T-helper 2 cell treated with Interferon-gamma antibody and Interleukin-4, amounts not matched to agents 5 μg/mL and 100 μg/mL, for 36 hours (primary cell): ENCODE data around the gene NPAT.

Experiments used
- DNase-seq: peaks from one replicate; pipeline ENCODE4 v3.0.0; 2021; ENCODE audit warnings: low spot score
- H3K27ac Mint-ChIP-seq: one replicate; pipeline ENCODE4 v1.8.0; 2021; ENCODE audit warnings: mild to moderate bottlenecking, mixed read lengths
- H3K27me3 Mint-ChIP-seq: one replicate; pipeline ENCODE4 v1.8.0; 2021; ENCODE audit warnings: low read depth, mixed read lengths
- H3K36me3 Mint-ChIP-seq: one replicate; pipeline ENCODE4 v1.8.0; 2021; ENCODE audit warnings: low read depth, mixed read lengths
- H3K4me1 Mint-ChIP-seq: one replicate; pipeline ENCODE4 v1.8.0; 2021; ENCODE audit warnings: low read depth, mixed read lengths
- H3K4me3 Mint-ChIP-seq: one replicate; pipeline ENCODE4 v1.8.0; 2022; ENCODE audit warnings: mild to moderate bottlenecking, moderate library complexity, mixed read lengths
- H3K9me3 Mint-ChIP-seq: one replicate; pipeline ENCODE4 v1.8.0; 2021; ENCODE audit warnings: mixed read lengths

The NPAT gene

GRCh38 chr11:108222574-108223347 is at the start of gene NPAT, which contains the start of gene ATM:
NPAT (minus strand) TSS chr11:108222638; CDS start chr11:108222536, 102 bp downstream.
ATM (plus strand) TSS chr11:108223067; CDS start chr11:108227625, 4,558 bp downstream.
- Mint-ChIP-seq H3K4me1 (peaks cover 48% of the 10 kb centered on the region), H3K27me3 (no peaks in the 10 kb centered on the region), H3K9me3 (no peaks in the 10 kb centered on the region), H3K4me3 (no peak within 1 kb of the TSS), H3K27ac (no peak within 1 kb of the TSS), H3K36me3 (peaks cover 40% of the 10 kb centered on the region)
- DNase-seq, result peak; percentile 99

GRCh38 chr11:108269583-108269982 is 47.1 kb upstream of the NPAT start:
- H3K36me3 Mint-ChIP-seq, result peaks cover 57% of the 10 kb centered on the region

GRCh38 chr11:108253176-108253575 is 30.7 kb upstream of the NPAT start:
- H3K36me3 Mint-ChIP-seq, result peaks cover 73% of the 10 kb centered on the region
- H3K4me3 Mint-ChIP-seq, result no peak overlapping the region
- H3K4me1 Mint-ChIP-seq, result peaks cover 10% of the 10 kb centered on the region
- no peak for DNase-seq
- H3K9me3 Mint-ChIP-seq, result no peaks in the 10 kb centered on the region
- no peaks in the 10 kb centered on the region for H3K27me3 Mint-ChIP-seq
- no peak overlapping the region for H3K27ac Mint-ChIP-seq

More at GRCh38 chr11:108269583-108269982, 47.1 kb upstream of the NPAT start:
- H3K27ac Mint-ChIP-seq, result no peak overlapping the region
- H3K27me3 Mint-ChIP-seq, result no peaks in the 10 kb centered on the region
- H3K4me1 Mint-ChIP-seq, result peaks cover under 1% of the 10 kb centered on the region
- DNase-seq, result no peak
- no peak overlapping the region for H3K4me3 Mint-ChIP-seq
- peaks cover 7% of the 10 kb centered on the region for H3K9me3 Mint-ChIP-seq

GRCh38 chr11:108246885-108247284 is 24.4 kb upstream of the NPAT start:
- H3K4me3 Mint-ChIP-seq, result no peak overlapping the region
- H3K27me3 Mint-ChIP-seq, result no peaks in the 10 kb centered on the region
- no peak overlapping the region for H3K27ac Mint-ChIP-seq
- H3K4me1 Mint-ChIP-seq, result peaks cover 21% of the 10 kb centered on the region
- peaks cover 63% of the 10 kb centered on the region for H3K36me3 Mint-ChIP-seq
- DNase-seq, result no peak
- H3K9me3 Mint-ChIP-seq, result no peaks in the 10 kb centered on the region

- Mint-ChIP-seq H3K9me3 (no peaks in the 10 kb centered on the region), H3K27me3 (no peaks in the 10 kb centered on the region), H3K27ac (no peak overlapping the region), H3K36me3 (peaks cover 65% of the 10 kb centered on the region), H3K4me3 (no peak overlapping the region), H3K4me1 (peaks cover 26% of the 10 kb centered on the region)
- DNase-seq, result no peak
These were observed 23.9 kb upstream of the NPAT start for GRCh38 chr11:108246308-108246707.

GRCh38 chr11:108242422-108242821 is 20.0 kb upstream of the NPAT start:
- DNase-seq, result no peak
- Mint-ChIP-seq H3K36me3 (peaks cover 66% of the 10 kb centered on the region), H3K27me3 (no peaks in the 10 kb centered on the region), H3K4me1 (peaks cover 43% of the 10 kb centered on the region), H3K9me3 (peaks cover 7% of the 10 kb centered on the region), H3K27ac (peak overlapping the region; percentile 37), H3K4me3 (peak overlapping the region; percentile 1)

GRCh38 chr11:108241330-108242037 is 19.0 kb upstream of the NPAT start:
- H3K27ac Mint-ChIP-seq, result peak overlapping the region; percentile 57
- H3K4me1 Mint-ChIP-seq, result peaks cover 51% of the 10 kb centered on the region
- peak; percentile 36 for DNase-seq
- H3K4me3 Mint-ChIP-seq, result peak overlapping the region; percentile 46
- peaks cover 66% of the 10 kb centered on the region for H3K36me3 Mint-ChIP-seq
- peaks cover 7% of the 10 kb centered on the region for H3K9me3 Mint-ChIP-seq
- H3K27me3 Mint-ChIP-seq, result no peaks in the 10 kb centered on the region

GRCh38 chr11:108239076-108239475 is 16.6 kb upstream of the NPAT start:
- H3K27ac Mint-ChIP-seq, result peak overlapping the region; percentile 48
- peak overlapping the region; percentile 49 for H3K4me3 Mint-ChIP-seq
- peaks cover 7% of the 10 kb centered on the region for H3K9me3 Mint-ChIP-seq
- H3K4me1 Mint-ChIP-seq, result peaks cover 64% of the 10 kb centered on the region
- no peaks in the 10 kb centered on the region for H3K27me3 Mint-ChIP-seq
- no peak for DNase-seq
- H3K36me3 Mint-ChIP-seq, result peaks cover 68% of the 10 kb centered on the region

- Mint-ChIP-seq H3K4me3 (peak overlapping the region; percentile 77), H3K4me1 (peaks cover 56% of the 10 kb centered on the region), H3K27ac (peak overlapping the region; percentile 93), H3K9me3 (peaks cover 7% of the 10 kb centered on the region), H3K36me3 (peaks cover 69% of the 10 kb centered on the region), H3K27me3 (no peaks in the 10 kb centered on the region)
- DNase-seq, result no peak
These were observed 14.6 kb upstream of the NPAT start for GRCh38 chr11:108237058-108237481.

GRCh38 chr11:108235633-108236032 is 13.2 kb upstream of the NPAT start:
- no peaks in the 10 kb centered on the region for H3K27me3 Mint-ChIP-seq
- H3K9me3 Mint-ChIP-seq, result peaks cover 7% of the 10 kb centered on the region
- peak overlapping the region; percentile 93 for H3K27ac Mint-ChIP-seq
- peak overlapping the region; percentile 77 for H3K4me3 Mint-ChIP-seq
- peaks cover 45% of the 10 kb centered on the region for H3K4me1 Mint-ChIP-seq
- H3K36me3 Mint-ChIP-seq, result peaks cover 68% of the 10 kb centered on the region
- no peak for DNase-seq

- Mint-ChIP-seq H3K27ac (no peak overlapping the region), H3K9me3 (peaks cover 5% of the 10 kb centered on the region), H3K4me3 (no peak overlapping the region), H3K36me3 (peaks cover 68% of the 10 kb centered on the region), H3K4me1 (peaks cover 41% of the 10 kb centered on the region), H3K27me3 (no peaks in the 10 kb centered on the region)
- no peak for DNase-seq
These were observed 12.8 kb upstream of the NPAT start for GRCh38 chr11:108235192-108235591.

- H3K36me3 Mint-ChIP-seq, result peaks cover 70% of the 10 kb centered on the region
- H3K27ac Mint-ChIP-seq, result no peak overlapping the region
- DNase-seq, result no peak
- H3K9me3 Mint-ChIP-seq, result no peaks in the 10 kb centered on the region
- H3K4me3 Mint-ChIP-seq, result no peak overlapping the region
- no peaks in the 10 kb centered on the region for H3K27me3 Mint-ChIP-seq
- H3K4me1 Mint-ChIP-seq, result peaks cover 31% of the 10 kb centered on the region
These were observed 11.0 kb upstream of the NPAT start for GRCh38 chr11:108233277-108233945.

- no peak for DNase-seq
- peaks cover 30% of the 10 kb centered on the region for H3K4me1 Mint-ChIP-seq
- H3K4me3 Mint-ChIP-seq, result peak overlapping the region; percentile 49
- peaks cover 57% of the 10 kb centered on the region for H3K36me3 Mint-ChIP-seq
- H3K27ac Mint-ChIP-seq, result peak overlapping the region; percentile 21
- no peaks in the 10 kb centered on the region for H3K27me3 Mint-ChIP-seq
- H3K9me3 Mint-ChIP-seq, result no peaks in the 10 kb centered on the region
These were observed 5.8 kb upstream of the NPAT start for GRCh38 chr11:108228251-108228650.

- no peaks in the 10 kb centered on the region for H3K27me3 Mint-ChIP-seq
- peaks cover 29% of the 10 kb centered on the region for H3K4me1 Mint-ChIP-seq
- peak overlapping the region; percentile 70 for H3K27ac Mint-ChIP-seq
- peak overlapping the region; percentile 70 for H3K4me3 Mint-ChIP-seq
- DNase-seq, result no peak
- H3K36me3 Mint-ChIP-seq, result peaks cover 46% of the 10 kb centered on the region
- H3K9me3 Mint-ChIP-seq, result no peaks in the 10 kb centered on the region
These were observed 3.6 kb upstream of the NPAT start for GRCh38 chr11:108226036-108226435.
